H1 (cell line): ENCODE results near the gene DNTT. TPM values are rescaled to one million over a fixed set of nuclear protein-coding genes. Genes with fewer than 3 reads are reported as not detected.
"Not testable (repeated sequence)": the region's sequence is repeated elsewhere in the genome, so short reads cannot be mapped to it uniquely, and the experiment has no call there.

Source experiments
- CTCF ChIA-PET: fragments of 300-600 bp; sonication (Branson Sonifier 250); formaldehyde crosslinking; loops from one replicate; lab custom pipeline; 2021; ENCODE audit not compliant: partially characterized antibody; lab: Charles Lee
- POLR2A ChIA-PET: fragments of 300-600 bp; sonication (Branson Sonifier 250); formaldehyde crosslinking; loops from one replicate; lab custom pipeline; 2021; ENCODE audit warnings: inconsistent platforms; ENCODE audit not compliant: partially characterized antibody; lab: Charles Lee
- DNase-seq, 2 experiments: peaks; one replicate each; pipeline versions ENCODE4 v3.0.0 to v3.0.0-alpha.2; 2010 to 2022; ENCODE audit warnings: low spot score in 2 of 2, low read depth in 1 of 2, mixed read lengths in 1 of 2
- FAIRE-seq: peaks from 2 replicates; lab custom pipeline; 2011; peaks lifted over from hg19 to GRCh38; lab: Jason Lieb, UNC
- H2AFZ ChIP-seq: 2 replicates; pipeline ENCODE4 v1.8.1; 2012; ENCODE audit warnings: low read length, inconsistent platforms
- H2AK5ac ChIP-seq: 2 replicates; pipeline ENCODE4 v1.6.1; 2013; ENCODE audit warnings: low read depth, low read length
- H2BK120ac ChIP-seq: replicated peaks from 2 replicates; pipeline ENCODE3; 2013; ENCODE audit warnings: low read depth, low read length, inconsistent platforms
- H2BK12ac ChIP-seq: 2 replicates; pipeline ENCODE4 v1.6.1; 2013; ENCODE audit warnings: low read depth, low read length
- H2BK15ac ChIP-seq: 2 replicates; pipeline ENCODE4 v1.6.1; 2013; ENCODE audit warnings: low read length
- H2BK20ac ChIP-seq: 2 replicates; pipeline ENCODE4 v1.6.1; 2013; ENCODE audit warnings: low read length
- H2BK5ac ChIP-seq: 2 replicates; pipeline ENCODE4 v1.6.1; 2013; ENCODE audit warnings: low read depth, low read length
- H3K14ac ChIP-seq: 2 replicates; pipeline ENCODE4 v1.6.1; 2013; ENCODE audit warnings: inconsistent platforms; ENCODE audit not compliant: insufficient read length
- H3K18ac ChIP-seq: 2 replicates; pipeline ENCODE4 v1.6.1; 2013; ENCODE audit warnings: low read length; ENCODE audit errors: extremely low read depth
- H3K23ac ChIP-seq: 2 replicates; pipeline ENCODE4 v1.6.1; 2013; ENCODE audit warnings: inconsistent platforms; ENCODE audit not compliant: insufficient read length
- H3K23me2 ChIP-seq: 2 replicates; pipeline ENCODE4 v1.6.1; 2013; ENCODE audit warnings: low read depth, low read length
- H3K27ac ChIP-seq: 2 replicates; pipeline ENCODE4 v1.6.1; 2011; ENCODE audit warnings: low read depth, low read length, inconsistent platforms
- H3K27me3 ChIP-seq, 4 experiments: replicated peaks in 1 of 4; 1 replicate in 1 of 4; 2 replicates in 3 of 4; pipeline versions ENCODE4 v1.6.1 to v1.8.1; 2011 to 2013; ENCODE audit warnings: low read length in 3 of 4, mild to moderate bottlenecking in 3 of 4, inconsistent platforms in 2 of 4, mixed read lengths in 2 of 4, moderate library complexity in 1 of 4; ENCODE audit not compliant: control insufficient read depth in 3 of 4, insufficient read depth in 3 of 4; ENCODE audit errors: extremely low read depth in 1 of 4
- H3K36me3 ChIP-seq, 4 experiments: 2 replicates each; pipeline versions ENCODE4 v1.6.1 to v1.8.1; 2011 to 2013; ENCODE audit warnings: mild to moderate bottlenecking in 4 of 4, low read length in 3 of 4, moderate library complexity in 2 of 4, control low read depth in 1 of 4, inconsistent platforms in 1 of 4; ENCODE audit not compliant: insufficient read depth in 4 of 4, control insufficient read depth in 2 of 4
- H3K4ac ChIP-seq: replicated peaks from 2 replicates; pipeline ENCODE3; 2013; ENCODE audit warnings: low read length, low read depth, mixed read lengths, inconsistent platforms; ENCODE audit not compliant: insufficient read length
- H3K4me1 ChIP-seq, 4 experiments: replicated peaks in 1 of 4; 1 replicate in 1 of 4; 2 replicates in 3 of 4; pipeline versions ENCODE4 v1.6.1 to v1.8.1; 2011 to 2013; ENCODE audit warnings: low read length in 3 of 4, inconsistent platforms in 2 of 4, mixed read lengths in 1 of 4; ENCODE audit not compliant: insufficient read depth in 4 of 4, control insufficient read depth in 3 of 4
- H3K4me2 ChIP-seq, 2 experiments: 2 replicates each; pipeline versions ENCODE4 v1.6.1 to v1.8.1; 2011 to 2013; ENCODE audit warnings: low read depth in 2 of 2, low read length in 2 of 2, control low read depth in 1 of 2, inconsistent platforms in 1 of 2, mild to moderate bottlenecking in 1 of 2; ENCODE audit not compliant: insufficient read depth in 1 of 2
- H3K4me3 ChIP-seq, 4 experiments: fragments of 200-600, 300-600 bp in 1 of 4; sonication (generic), shearing (Covaris generic), sonication (Bioruptor Twin) in 1 of 4; 2 replicates each; pipeline versions ENCODE4 v1.5.1 to v1.8.1; 2011 to 2016; ENCODE audit warnings: low read length in 4 of 4, low read depth in 3 of 4, control low read depth in 2 of 4, inconsistent platforms in 2 of 4, mild to moderate bottlenecking in 2 of 4, mixed read lengths in 1 of 4, moderate library complexity in 1 of 4; ENCODE audit not compliant: insufficient read depth in 2 of 4; ENCODE audit errors: extremely low read depth in 1 of 4
- H3K56ac ChIP-seq: replicated peaks from 2 replicates; pipeline ENCODE3; 2013; ENCODE audit warnings: low read depth, mild to moderate bottlenecking, mixed read lengths, low read length, inconsistent platforms; ENCODE audit not compliant: insufficient read length
- H3K79me1 ChIP-seq: 2 replicates; pipeline ENCODE4 v1.6.1; 2013; ENCODE audit warnings: low read depth, low read length, control low read depth
- H3K79me2 ChIP-seq, 2 experiments: 2 replicates each; pipeline versions ENCODE4 v1.6.1 to v1.8.1; 2012 to 2013; ENCODE audit warnings: low read length in 2 of 2, mild to moderate bottlenecking in 2 of 2, inconsistent platforms in 1 of 2; ENCODE audit not compliant: insufficient read depth in 2 of 2, control insufficient read depth in 1 of 2
- H3K9ac ChIP-seq, 4 experiments: replicated peaks in 1 of 4; 1 replicate in 1 of 4; 2 replicates in 3 of 4; pipeline versions ENCODE4 v1.6.1 to v1.8.1; 2011 to 2013; ENCODE audit warnings: low read depth in 3 of 4, low read length in 3 of 4, control low read depth in 2 of 4, mild to moderate bottlenecking in 2 of 4, moderate library complexity in 2 of 4, inconsistent platforms in 1 of 4; ENCODE audit errors: extremely low read depth in 1 of 4
- H3K9me3 ChIP-seq, 2 experiments: 2 replicates each; pipeline versions ENCODE4 v1.6.1 to v1.8.1; 2012 to 2013; ENCODE audit warnings: mild to moderate bottlenecking in 2 of 2, moderate library complexity in 2 of 2, control low read depth in 1 of 2, inconsistent platforms in 1 of 2, low read depth in 1 of 2, low read length in 1 of 2, mixed read lengths in 1 of 2; ENCODE audit not compliant: insufficient read depth in 2 of 2
- H4K20me1 ChIP-seq, 2 experiments: replicated peaks in 1 of 2; 2 replicates each; pipeline versions ENCODE3 to v1.8.1; 2011 to 2013; ENCODE audit warnings: inconsistent platforms in 2 of 2, low read length in 2 of 2, mild to moderate bottlenecking in 1 of 2; ENCODE audit not compliant: insufficient read depth in 2 of 2, control insufficient read depth in 1 of 2
- H4K5ac ChIP-seq: 2 replicates; pipeline ENCODE4 v1.6.1; 2013; ENCODE audit warnings: low read length, low read depth, mixed read lengths, inconsistent platforms; ENCODE audit not compliant: insufficient read length
- H4K8ac ChIP-seq: 2 replicates; pipeline ENCODE4 v1.8.0; 2013; ENCODE audit warnings: mild to moderate bottlenecking, moderate library complexity, low read length, inconsistent platforms; ENCODE audit not compliant: insufficient read depth; ENCODE audit errors: extremely low read depth
- H4K91ac ChIP-seq: replicated peaks from 2 replicates; pipeline ENCODE3; 2013; ENCODE audit warnings: low read length, mixed read lengths, inconsistent platforms; ENCODE audit not compliant: insufficient read length
- WGBS, 2 experiments: shearing (Covaris generic) in 1 of 2; methylation state at CpG; one replicate each; pipeline versions ENCODE4 v1.1.6 to v1.1.7; 2013 to 2015; ENCODE audit warnings: low lambda C conversion rate in 2 of 2, mixed read lengths in 2 of 2, inconsistent platforms in 1 of 2, low coverage in 1 of 2, missing lambda C conversion rate in 1 of 2; ENCODE audit not compliant: insufficient replicate concordance in 2 of 2, insufficient coverage in 1 of 2, insufficient read length in 1 of 2; ENCODE audit errors: extremely low coverage in 1 of 2, missing lambda C conversion rate in 1 of 2; 5-methylcytosine and 5-hydroxymethylcytosine counted together
- polyA plus RNA-seq, 7 experiments: library from polyadenylated mRNA; depleted of rRNA in 3 of 7; stranded (reverse) in 5 of 7; unstranded in 2 of 7; fragments of >200 nt in 5 of 7; fragments of 200-250 nt in 2 of 7; gene quantifications; 1 replicate in 5 of 7; 2 replicates in 1 of 7; 4 replicates in 1 of 7; pipeline versions ENCODE4 v1.2.1 to v1.2.3, GENCODE V29; 2011 to 2013; ENCODE audit warnings: missing spikeins in 2 of 7, mixed read lengths in 2 of 7
- total RNA-seq: library from RNA; stranded (reverse); fragmentation: NEBNext Ultra II Directional; extraction: Animal tissue kit (Norgen Biotek cat#: 25700); gene quantifications from 2 replicates; pipeline ENCODE4 v1.2.1, GENCODE V29; 2021

Gene DNTT
- total and polyA plus RNA-seq, 2 of the 8 experiments (the other 6 are each of a cell fraction or from before 2014, with no cell fraction given): not detected

DNA sequence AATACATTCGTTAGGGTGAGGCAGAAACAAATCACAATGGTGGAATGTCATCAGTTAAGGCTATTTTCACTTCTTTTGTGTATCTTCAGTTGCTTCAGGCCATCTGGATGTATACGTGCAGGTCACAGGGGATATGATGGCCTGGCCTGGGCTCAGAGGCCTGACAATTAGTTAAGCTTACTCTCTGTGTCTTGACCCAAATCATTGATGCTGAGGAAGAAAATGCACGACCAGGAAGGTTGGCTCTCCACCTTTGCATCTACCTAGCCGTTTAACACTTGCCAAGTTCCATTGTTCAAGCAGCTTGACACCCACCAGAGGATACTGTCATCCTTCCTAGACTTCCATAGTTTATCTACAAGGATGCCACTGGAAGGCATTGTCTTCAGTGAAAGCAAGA lies 4.6 kb downstream of the DNTT start:
- not testable (repeated sequence) for H2AFZ ChIP-seq, FAIRE-seq, H4K8ac ChIP-seq, H4K20me1 ChIP-seq, H2BK15ac ChIP-seq, H3K79me1 ChIP-seq, H3K9me3 ChIP-seq, DNase-seq, H3K23me2 ChIP-seq, H3K79me2 ChIP-seq, H3K56ac ChIP-seq, H3K14ac ChIP-seq, H3K36me3 ChIP-seq, H3K9ac ChIP-seq, H3K23ac ChIP-seq, H3K27me3 ChIP-seq
- Histone ChIP-seq H3K18ac (peak overlapping the region; percentile 27), H3K4me3 (peak overlapping the region in 1 of 4 experiments; percentile 17; a peak in 1 of 8 replicates), H3K4ac (peak overlapping the region; percentile 2), H2AK5ac (peak overlapping the region; percentile 4; the same call in 1 of the 2 replicates), H3K27ac (peak overlapping the region; percentile 69; the same call in 1 of the 2 replicates), H2BK120ac (peak overlapping the region; percentile 22), H4K91ac (peak overlapping the region; percentile 45), H3K4me2 (peak overlapping the region; percentile 46 to 52), H4K5ac (peak overlapping the region; percentile 3), H3K4me1 (peaks cover 3 to 30% (median 29%) of the 10 kb centered on the region in 4 experiments), H2BK12ac (peak overlapping the region; percentile 12), H2BK20ac (peak overlapping the region; percentile 80), H2BK5ac (peak overlapping the region; percentile 68; the same call in 1 of the 2 replicates)
- ChIA-PET POLR2A (interaction anchor here (1.4 to 1.6 kb wide), 3 partner anchors 10 to 14 kb away, joined by 4 to 9 read pairs (median 4); no protein-coding TSS in a partner anchor), CTCF (interaction anchor here (0.8 to 3.3 kb wide), 9 partner anchors 9 to 80 kb away, joined by 3 to 22 read pairs (median 6); no protein-coding TSS in a partner anchor)
- 49% methylated on average over 4 of the region's 4 CpGs; no CpG with 5 or more reads in 1 of the 2 experiments for WGBS, 2 experiments
